Subcutaneous adipose tissue (tissue), 4 donors: Measurements from ENCODE around the gene SNED1. TPM values are rescaled to one million over a fixed set of nuclear protein-coding genes. Genes with fewer than 3 reads are reported as not detected.

Source experiments
- CTCF ChIP-seq: fragments of 450-650 bp; IDR thresholded peaks from one replicate; pipeline ENCODE4 v1.5.1; 2016; ENCODE audit warnings: low read depth, mild to moderate bottlenecking, control low read depth, antibody characterized with exemption, moderate library complexity
- total RNA-seq, 4 donors: library from RNA; depleted of rRNA; stranded (reverse); fragments of >200 nt; gene quantifications; one replicate each; pipeline ENCODE4 v1.1.0, GENCODE V29; 2016

Gene SNED1
- total RNA-seq, 4 donors from 2014 or later: 34.9 to 83.3 (median 39.7) TPM

GRCh38 chr2:241003047-241003360 lies 4.6 kb downstream of the SNED1 start:
- TF ChIP-seq CTCF: no peak

- TF ChIP-seq CTCF: no peak
Measured at GRCh38 chr2:241003369-241003768, 5.0 kb downstream of the SNED1 start.

GRCh38 chr2:241003830-241004564 lies 5.6 kb downstream of the SNED1 start:
- TF ChIP-seq CTCF: no peak

- TF ChIP-seq CTCF: no peak
Measured at GRCh38 chr2:241005569-241005968, 7.2 kb downstream of the SNED1 start.

- TF ChIP-seq CTCF: no peak
Measured at GRCh38 chr2:241006412-241006811, 8.0 kb downstream of the SNED1 start.

- no peak for TF ChIP-seq CTCF
Measured at GRCh38 chr2:241007111-241007510, 8.7 kb downstream of the SNED1 start.

- no peak for TF ChIP-seq CTCF
Measured at GRCh38 chr2:241007880-241008710, 9.7 kb downstream of the SNED1 start.
